ENCODE results near the gene PDE11A.

Gene PDE11A

DNA sequence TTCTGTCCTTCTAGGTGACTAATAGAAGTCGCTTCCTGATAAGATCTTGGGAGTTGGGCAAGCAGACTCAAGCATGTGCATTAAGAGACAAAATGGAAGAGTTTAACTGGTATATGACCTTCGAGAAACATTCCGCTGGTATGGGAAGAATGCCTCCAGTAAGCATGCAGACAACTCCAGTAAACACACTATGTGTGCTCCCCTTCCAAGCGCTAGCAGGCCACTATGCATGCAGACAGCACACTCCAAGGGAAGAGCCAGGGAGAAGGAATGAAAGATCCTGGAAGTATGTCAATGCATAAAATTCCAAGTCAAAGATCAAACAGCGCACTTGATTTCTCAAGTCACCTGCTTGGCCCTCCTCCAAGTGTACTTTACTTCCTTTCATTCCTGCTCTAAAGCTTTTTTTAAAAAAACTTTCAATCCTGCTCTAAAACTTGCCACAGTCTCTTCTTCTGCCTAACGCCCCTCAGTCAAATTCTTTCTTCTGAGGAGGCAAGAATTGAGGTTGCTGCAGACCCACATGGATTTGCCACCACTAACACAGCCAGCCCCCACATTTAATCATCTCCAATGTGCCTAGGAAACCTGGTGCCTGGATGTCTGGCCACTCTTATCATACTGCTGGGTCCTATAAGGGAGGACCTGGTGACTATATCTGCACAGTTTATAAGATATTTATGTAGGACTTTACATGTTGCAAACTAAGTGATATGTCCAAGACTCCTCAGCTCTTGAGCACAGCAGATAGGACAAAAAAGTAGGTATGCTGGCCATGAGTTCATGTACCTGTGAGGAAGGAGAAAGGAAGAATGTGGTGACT is 239.8 kb downstream of the PDE11A start:
- H3K36me3 ChIP-seq: no peaks in the 10 kb centered on the region
- no peak overlapping the region for H3K4me3 ChIP-seq (ENCODE audit: low read depth, low read length)
- DNase-seq: no peak
- peaks cover 5% of the 10 kb centered on the region for H3K9me3 ChIP-seq (ENCODE audit: severe bottlenecking)
- TF ChIP-seq, protein P1, sequence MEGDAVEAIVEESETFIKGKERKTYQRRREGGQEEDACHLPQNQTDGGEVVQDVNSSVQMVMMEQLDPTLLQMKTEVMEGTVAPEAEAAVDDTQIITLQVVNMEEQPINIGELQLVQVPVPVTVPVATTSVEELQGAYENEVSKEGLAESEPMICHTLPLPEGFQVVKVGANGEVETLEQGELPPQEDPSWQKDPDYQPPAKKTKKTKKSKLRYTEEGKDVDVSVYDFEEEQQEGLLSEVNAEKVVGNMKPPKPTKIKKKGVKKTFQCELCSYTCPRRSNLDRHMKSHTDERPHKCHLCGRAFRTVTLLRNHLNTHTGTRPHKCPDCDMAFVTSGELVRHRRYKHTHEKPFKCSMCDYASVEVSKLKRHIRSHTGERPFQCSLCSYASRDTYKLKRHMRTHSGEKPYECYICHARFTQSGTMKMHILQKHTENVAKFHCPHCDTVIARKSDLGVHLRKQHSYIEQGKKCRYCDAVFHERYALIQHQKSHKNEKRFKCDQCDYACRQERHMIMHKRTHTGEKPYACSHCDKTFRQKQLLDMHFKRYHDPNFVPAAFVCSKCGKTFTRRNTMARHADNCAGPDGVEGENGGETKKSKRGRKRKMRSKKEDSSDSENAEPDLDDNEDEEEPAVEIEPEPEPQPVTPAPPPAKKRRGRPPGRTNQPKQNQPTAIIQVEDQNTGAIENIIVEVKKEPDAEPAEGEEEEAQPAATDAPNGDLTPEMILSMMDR (IDR thresholded peaks at IDR 0.05; ENCODE audit: low read depth, low read length): no peak
- H3K27me3 ChIP-seq (ENCODE audit: insufficient read depth, low read depth, severe bottlenecking): no peaks in the 10 kb centered on the region
- no peak overlapping the region for H3K27ac ChIP-seq

DNA sequence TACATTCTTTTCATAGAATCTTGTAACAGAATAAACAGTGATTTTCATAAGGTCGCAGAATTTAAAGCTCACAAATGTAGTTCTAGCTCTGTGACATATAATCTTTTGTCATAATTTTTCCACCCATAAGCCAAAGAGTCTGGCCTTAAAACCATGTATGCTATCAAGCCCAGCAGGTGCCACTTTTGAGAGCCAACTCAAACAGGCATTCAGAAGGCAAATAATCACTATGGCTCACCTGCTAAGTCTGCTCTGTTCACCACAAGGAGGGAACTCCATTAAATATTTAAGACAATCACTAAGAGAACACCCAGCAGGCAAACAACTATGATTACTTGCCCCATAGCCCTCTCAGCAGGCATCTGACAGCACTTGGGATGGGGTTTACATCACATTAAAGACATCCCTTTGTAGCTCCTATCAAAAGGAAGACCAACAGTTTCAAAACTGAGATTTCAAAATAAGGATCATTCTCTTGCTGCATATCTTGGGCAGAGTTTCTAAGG is 241.6 kb downstream of the PDE11A start:
- TF ChIP-seq, protein P1 (IDR thresholded peaks at IDR 0.05; ENCODE audit: low read depth, low read length): no peak
- H3K27me3 ChIP-seq (ENCODE audit: insufficient read depth, low read depth, severe bottlenecking): no peaks in the 10 kb centered on the region
- no peak overlapping the region for H3K27ac ChIP-seq
- DNase-seq: no peak
- H3K36me3 ChIP-seq: no peaks in the 10 kb centered on the region
- no peak overlapping the region for H3K4me3 ChIP-seq (ENCODE audit: low read depth, low read length)
- H3K9me3 ChIP-seq (ENCODE audit: severe bottlenecking): peaks cover 5% of the 10 kb centered on the region

DNA sequence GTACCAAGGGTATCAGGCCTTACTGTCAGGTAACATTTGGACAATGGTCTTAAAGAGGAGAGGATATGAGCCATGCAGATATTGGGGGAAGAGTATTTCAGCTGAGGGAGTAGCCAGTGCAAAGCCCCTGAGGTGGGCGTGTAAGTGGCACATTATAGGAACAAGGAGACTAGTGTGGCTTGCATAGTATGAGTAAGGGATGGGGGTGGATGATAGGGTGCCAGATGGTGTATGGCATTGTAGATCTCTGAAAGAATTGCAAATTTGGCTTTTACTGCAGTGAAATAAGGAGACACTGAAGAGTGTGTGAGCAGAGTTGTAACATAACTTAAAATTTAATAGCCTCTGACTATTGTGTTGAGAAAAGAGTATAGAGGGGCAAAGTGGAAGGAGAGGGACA is 244.0 kb downstream of the PDE11A start:
- no peak for DNase-seq
- no peak overlapping the region for H3K27ac ChIP-seq
- TF ChIP-seq, protein P1 (IDR thresholded peaks at IDR 0.05; ENCODE audit: low read depth, low read length): no peak
- H3K9me3 ChIP-seq (ENCODE audit: severe bottlenecking): no peaks in the 10 kb centered on the region
- H3K27me3 ChIP-seq (ENCODE audit: insufficient read depth, low read depth, severe bottlenecking): no peaks in the 10 kb centered on the region
- H3K36me3 ChIP-seq: no peaks in the 10 kb centered on the region
- H3K4me3 ChIP-seq (ENCODE audit: low read depth, low read length): no peak overlapping the region

DNA sequence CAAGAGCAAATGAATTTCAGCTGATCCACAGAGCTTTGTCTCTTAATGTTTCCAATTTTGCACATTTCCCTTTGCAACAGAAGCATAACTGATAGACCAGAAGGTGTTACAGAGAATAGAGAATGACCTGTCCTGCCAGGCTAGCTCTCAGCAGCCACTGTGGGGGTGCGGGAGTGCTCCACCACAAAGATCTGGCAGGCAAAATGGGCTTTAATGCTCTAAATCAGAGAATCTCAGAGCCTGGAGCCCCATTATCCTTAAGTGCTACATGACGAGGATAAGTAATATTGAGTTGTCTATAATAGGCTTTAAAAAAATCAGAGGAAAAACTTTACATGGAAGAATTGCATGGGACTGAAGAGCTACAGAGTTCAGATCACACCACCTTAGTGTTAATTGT is 245.7 kb downstream of the PDE11A start:
- H3K27ac ChIP-seq: no peak overlapping the region
- H3K36me3 ChIP-seq: no peaks in the 10 kb centered on the region
- TF ChIP-seq, protein P1 (IDR thresholded peaks at IDR 0.05; ENCODE audit: low read depth, low read length): no peak
- H3K27me3 ChIP-seq (ENCODE audit: insufficient read depth, low read depth, severe bottlenecking): no peaks in the 10 kb centered on the region
- no peaks in the 10 kb centered on the region for H3K9me3 ChIP-seq (ENCODE audit: severe bottlenecking)
- no peak overlapping the region for H3K4me3 ChIP-seq (ENCODE audit: low read depth, low read length)
- DNase-seq: no peak

DNA sequence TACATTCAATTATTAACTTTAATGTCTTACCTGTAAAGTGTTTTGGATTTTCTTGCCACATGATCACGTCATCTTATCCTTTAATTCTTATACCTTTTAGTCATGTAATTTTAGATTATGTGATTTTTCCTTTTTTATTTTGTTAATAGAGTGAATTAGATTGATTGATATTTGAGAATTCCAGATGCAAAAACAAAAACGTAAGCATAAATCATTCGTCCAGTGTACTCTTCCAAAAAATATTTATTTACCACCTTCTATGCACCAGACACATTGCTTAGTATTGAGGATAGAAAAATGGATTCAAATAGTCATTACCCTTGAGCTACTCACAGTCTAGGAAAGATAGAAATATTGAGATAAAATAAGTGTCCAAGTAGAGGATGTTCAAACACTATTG is 249.6 kb downstream of the PDE11A start:
- H3K4me3 ChIP-seq (ENCODE audit: low read depth, low read length): no peak overlapping the region
- TF ChIP-seq, protein P1 (IDR thresholded peaks at IDR 0.05; ENCODE audit: low read depth, low read length): no peak
- no peaks in the 10 kb centered on the region for H3K9me3 ChIP-seq (ENCODE audit: severe bottlenecking)
- no peak for DNase-seq
- no peaks in the 10 kb centered on the region for H3K27me3 ChIP-seq (ENCODE audit: insufficient read depth, low read depth, severe bottlenecking)
- H3K36me3 ChIP-seq: no peaks in the 10 kb centered on the region
- H3K27ac ChIP-seq: no peak overlapping the region

Data from WERI-Rb-1 (cell line).